HT1080 (cell line): ENCODE measurements around the gene SIGLEC8. TPM values are rescaled to one million over a fixed set of nuclear protein-coding genes. Genes with fewer than 3 reads are reported as not detected.

Experiments used
- DNase-seq: peaks from one replicate; pipeline ENCODE4 v3.0.0-alpha.2; 2015; ENCODE audit warnings: low read depth
- small RNA-seq: library from RNA; depleted of rRNA; stranded (forward); fragments of <200 nt; gene quantifications from one replicate; pipeline ENCODE3, GENCODE V24; 2014
- total RNA-seq: library from RNA; depleted of rRNA; stranded (reverse); fragments of >200 nt; shearing (Covaris generic); gene quantifications from 2 replicates; pipeline ENCODE4 v1.2.3, GENCODE V29; 2014; rRNA removed

SIGLEC8 gene
- total RNA-seq, 1 experiment from 2014 or later = not detected

DNA sequence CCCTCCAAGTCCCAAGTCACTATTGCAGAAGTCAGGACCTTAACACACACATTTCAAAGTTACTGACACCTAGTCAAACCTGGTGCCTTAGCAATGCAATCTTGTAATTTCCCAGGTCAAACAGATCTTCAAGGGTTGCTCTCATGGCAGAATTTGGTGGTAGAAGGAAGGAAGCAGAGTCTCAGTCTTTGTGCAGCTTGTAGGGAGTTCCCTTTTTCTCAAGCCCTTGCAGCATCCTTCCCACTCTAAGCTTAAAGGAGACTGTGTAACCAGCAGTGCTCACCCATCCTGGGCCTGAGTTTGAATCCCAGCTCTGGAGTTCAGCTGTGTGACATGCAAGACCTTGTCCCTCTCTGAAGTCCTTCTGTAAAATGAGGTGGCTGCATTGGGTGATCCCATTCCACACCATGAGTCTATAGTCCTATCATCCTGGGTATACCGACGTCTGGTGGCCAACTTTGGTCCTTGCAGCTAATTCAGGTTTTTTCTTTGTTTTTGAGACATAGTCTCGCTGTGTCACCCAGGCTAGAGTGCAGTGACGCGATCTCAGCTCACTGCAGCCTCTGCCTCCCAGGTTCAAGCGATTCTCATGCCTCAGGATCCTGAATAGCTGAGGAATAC lies 50.6 kb downstream of the SIGLEC8 start:
- peak; percentile 54 for DNase-seq

DNA sequence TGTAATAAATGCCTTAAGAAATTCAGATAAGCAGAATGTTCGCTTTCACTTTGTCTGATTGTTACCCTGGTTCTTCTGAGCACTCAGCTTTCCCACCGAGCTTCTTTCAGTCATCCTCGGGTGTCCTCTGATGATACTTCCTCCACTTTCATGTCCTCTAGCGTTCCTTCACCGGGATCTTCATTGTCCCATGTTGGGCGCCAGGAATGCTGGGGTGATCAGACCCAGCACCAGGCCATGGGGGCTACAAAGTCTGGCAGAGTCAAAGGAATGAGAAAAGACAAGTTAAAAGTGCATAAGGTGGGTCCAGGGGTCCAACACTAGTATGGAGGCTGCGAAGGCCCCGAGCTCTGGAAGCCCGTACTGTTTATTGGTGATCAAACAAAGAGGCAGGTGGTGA lies 56.1 kb downstream of the SIGLEC8 start:
- no peak for DNase-seq

Small RNAs within 50 kb of the gene (small RNA-seq; reads per million reads assigned to genes)
- gene AC020914.3 (not detected), gene AC020914.5 (not detected)

Other genes with a start within 250 kb of the SIGLEC8 start
- gene CD33, start 233.4 kb downstream of the SIGLEC8 start, total RNA-seq = 52.3 and 53.7 TPM in 2 replicates
- not detected in 2 replicates for gene SIGLECL1, start 207.4 kb downstream of the SIGLEC8 start, total RNA-seq
- gene IGLON5, start 146.8 kb downstream of the SIGLEC8 start, total RNA-seq = not detected in 2 replicates
- 0.37 and 1.3 TPM in 2 replicates for gene VSIG10L, start 116.3 kb downstream of the SIGLEC8 start, total RNA-seq
- 68.4 and 92.5 TPM in 2 replicates for gene ETFB, start 92.1 kb downstream of the SIGLEC8 start, total RNA-seq
- gene CLDND2, start 89.5 kb downstream of the SIGLEC8 start, total RNA-seq = not detected in 2 replicates
- gene NKG7, start 85.8 kb downstream of the SIGLEC8 start, total RNA-seq = not detected in 2 replicates
- not detected in 2 replicates for gene LIM2, start 70.5 kb downstream of the SIGLEC8 start, total RNA-seq
- gene C19orf84, start 67.9 kb downstream of the SIGLEC8 start, total RNA-seq = not detected in 2 replicates
- not detected in 2 replicates for gene SIGLEC10, start 40.8 kb downstream of the SIGLEC8 start, total RNA-seq
- not detected in 2 replicates for gene CEACAM18, start 20.1 kb upstream of the SIGLEC8 start, total RNA-seq
- gene SIGLEC12, start 43.3 kb upstream of the SIGLEC8 start, total RNA-seq = not detected in 2 replicates
- gene SIGLEC6, start 73.2 kb upstream of the SIGLEC8 start, total RNA-seq = not detected in 2 replicates
- 2.1 and 5.7 TPM in 2 replicates for gene ZNF175, start 112.8 kb upstream of the SIGLEC8 start, total RNA-seq
- not detected in 2 replicates for gene SIGLEC5, start 171.9 kb upstream of the SIGLEC8 start, total RNA-seq
- gene SIGLEC14, start 188.4 kb upstream of the SIGLEC8 start, total RNA-seq = 1.4 and 1.8 TPM in 2 replicates
- 6.5 and 9.1 TPM in 2 replicates for gene SPACA6, start 234.9 kb upstream of the SIGLEC8 start, total RNA-seq